ENCODE data around the gene NFIC.

Gene NFIC

DNA sequence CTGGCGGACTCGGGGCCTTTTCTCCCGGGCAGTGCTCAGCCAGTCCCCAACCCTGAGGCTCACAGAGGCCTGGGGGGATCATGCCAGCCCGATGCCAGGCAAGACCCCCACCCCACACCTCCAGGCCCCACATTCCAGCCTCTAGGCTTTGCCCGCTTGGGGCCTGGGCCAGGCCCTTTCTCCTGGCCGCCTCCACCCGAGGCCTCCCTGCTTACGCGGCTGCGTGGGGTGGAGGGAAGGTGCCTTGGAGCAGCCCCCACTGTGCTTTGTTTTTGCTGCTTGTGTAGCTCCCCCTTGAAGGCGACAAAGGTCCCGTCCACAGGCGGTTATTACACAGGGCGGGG is 75.6 kb downstream of the NFIC start:
- no peaks in the 10 kb centered on the region for H3K27me3 ChIP-seq (ENCODE audit: insufficient read depth, low read length, poor library complexity, severe bottlenecking)

DNA sequence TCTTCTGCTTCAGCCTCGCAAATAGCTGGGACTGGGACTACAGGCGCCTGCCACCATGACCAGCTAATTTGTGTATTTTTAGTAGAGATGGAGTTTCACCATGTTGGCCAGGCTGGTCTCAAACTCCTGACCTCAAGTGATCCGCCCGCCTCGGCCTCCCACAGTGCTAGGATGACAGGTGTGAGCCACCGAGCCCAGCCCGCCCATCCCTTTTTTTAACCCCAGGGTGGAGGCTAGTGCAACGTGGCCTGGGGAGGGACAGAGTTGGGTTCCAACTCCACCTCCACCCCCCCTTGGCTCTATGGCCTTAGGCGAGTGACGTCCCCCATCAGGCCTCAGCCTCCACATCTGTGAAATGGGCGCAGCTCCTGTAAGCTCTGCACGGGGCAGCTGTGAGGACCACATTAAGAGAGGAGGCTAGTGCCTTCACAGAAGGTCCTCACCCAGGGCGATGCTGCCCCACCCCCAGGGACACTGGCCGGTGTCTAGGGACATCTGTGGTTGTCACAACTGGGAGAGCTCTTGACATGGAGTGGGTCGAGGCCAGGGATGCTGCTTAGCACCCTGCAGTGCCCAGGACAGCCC is 76.2 kb downstream of the NFIC start:
- no peak overlapping the region for H3K4me3 ChIP-seq (ENCODE audit: low read length, poor library complexity, severe bottlenecking)
- H2AFZ ChIP-seq (ENCODE audit: low read length): no peak overlapping the region
- H3K9ac ChIP-seq (ENCODE audit: low read depth, low read length, poor library complexity, severe bottlenecking): no peak overlapping the region
- no peaks in the 10 kb centered on the region for H3K9me2 ChIP-seq (replicated peaks; ENCODE audit: low read depth, low read length)
- H3F3A ChIP-seq (ENCODE audit: low read depth): no peaks in the 10 kb centered on the region
- no peaks in the 10 kb centered on the region for H3K4me1 ChIP-seq (ENCODE audit: insufficient read depth, low read length, poor library complexity, severe bottlenecking)
- H4K20me1 ChIP-seq (ENCODE audit: insufficient read depth, low read length, poor library complexity, severe bottlenecking): no peaks in the 10 kb centered on the region
- peaks cover 38% of the 10 kb centered on the region; the same call in 1 of the 2 replicates for H3K36me3 ChIP-seq (ENCODE audit: insufficient read depth, low read length)
- no peak for TF ChIP-seq EZH2phosphoT487 (IDR thresholded peaks at IDR 0.05; ENCODE audit: borderline replicate concordance)
- TF ChIP-seq, protein P1, sequence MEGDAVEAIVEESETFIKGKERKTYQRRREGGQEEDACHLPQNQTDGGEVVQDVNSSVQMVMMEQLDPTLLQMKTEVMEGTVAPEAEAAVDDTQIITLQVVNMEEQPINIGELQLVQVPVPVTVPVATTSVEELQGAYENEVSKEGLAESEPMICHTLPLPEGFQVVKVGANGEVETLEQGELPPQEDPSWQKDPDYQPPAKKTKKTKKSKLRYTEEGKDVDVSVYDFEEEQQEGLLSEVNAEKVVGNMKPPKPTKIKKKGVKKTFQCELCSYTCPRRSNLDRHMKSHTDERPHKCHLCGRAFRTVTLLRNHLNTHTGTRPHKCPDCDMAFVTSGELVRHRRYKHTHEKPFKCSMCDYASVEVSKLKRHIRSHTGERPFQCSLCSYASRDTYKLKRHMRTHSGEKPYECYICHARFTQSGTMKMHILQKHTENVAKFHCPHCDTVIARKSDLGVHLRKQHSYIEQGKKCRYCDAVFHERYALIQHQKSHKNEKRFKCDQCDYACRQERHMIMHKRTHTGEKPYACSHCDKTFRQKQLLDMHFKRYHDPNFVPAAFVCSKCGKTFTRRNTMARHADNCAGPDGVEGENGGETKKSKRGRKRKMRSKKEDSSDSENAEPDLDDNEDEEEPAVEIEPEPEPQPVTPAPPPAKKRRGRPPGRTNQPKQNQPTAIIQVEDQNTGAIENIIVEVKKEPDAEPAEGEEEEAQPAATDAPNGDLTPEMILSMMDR (conservative IDR thresholded peaks at IDR 0.05; ENCODE audit: low read length): no peak
- H3K79me2 ChIP-seq (ENCODE audit: insufficient read depth, low read length): no peaks in the 10 kb centered on the region; the same call in 1 of the 2 replicates
- no peaks in the 10 kb centered on the region for H3K9me3 ChIP-seq (ENCODE audit: insufficient read depth, low read depth, low read length)
- no peaks in the 10 kb centered on the region for H3K27me3 ChIP-seq (ENCODE audit: insufficient read depth, low read length, poor library complexity, severe bottlenecking)
- H3K4me2 ChIP-seq (ENCODE audit: low read depth, low read length, poor library complexity, severe bottlenecking): no peak overlapping the region

More for the DNA sequence above, 75.6 kb downstream of the NFIC start:
- H2AFZ ChIP-seq (ENCODE audit: low read length): no peak overlapping the region
- H3K9me2 ChIP-seq (replicated peaks; ENCODE audit: low read depth, low read length): no peaks in the 10 kb centered on the region
- H3K79me2 ChIP-seq (ENCODE audit: insufficient read depth, low read length): no peaks in the 10 kb centered on the region; the same call in 1 of the 2 replicates
- H3F3A ChIP-seq (ENCODE audit: low read depth): no peaks in the 10 kb centered on the region
- TF ChIP-seq EZH2phosphoT487 (IDR thresholded peaks at IDR 0.05; ENCODE audit: borderline replicate concordance): no peak
- TF ChIP-seq, protein P1 (conservative IDR thresholded peaks at IDR 0.05; ENCODE audit: low read length): no peak
- H3K36me3 ChIP-seq (ENCODE audit: insufficient read depth, low read length): peaks cover 38% of the 10 kb centered on the region; the same call in 1 of the 2 replicates
- no peaks in the 10 kb centered on the region for H3K4me1 ChIP-seq (ENCODE audit: insufficient read depth, low read length, poor library complexity, severe bottlenecking)
- H3K4me3 ChIP-seq (ENCODE audit: low read length, poor library complexity, severe bottlenecking): no peak overlapping the region
- no peaks in the 10 kb centered on the region for H4K20me1 ChIP-seq (ENCODE audit: insufficient read depth, low read length, poor library complexity, severe bottlenecking)
- no peaks in the 10 kb centered on the region for H3K9me3 ChIP-seq (ENCODE audit: insufficient read depth, low read depth, low read length)
- H3K4me2 ChIP-seq (ENCODE audit: low read depth, low read length, poor library complexity, severe bottlenecking): no peak overlapping the region
- no peak overlapping the region for H3K9ac ChIP-seq (ENCODE audit: low read depth, low read length, poor library complexity, severe bottlenecking)

DNA sequence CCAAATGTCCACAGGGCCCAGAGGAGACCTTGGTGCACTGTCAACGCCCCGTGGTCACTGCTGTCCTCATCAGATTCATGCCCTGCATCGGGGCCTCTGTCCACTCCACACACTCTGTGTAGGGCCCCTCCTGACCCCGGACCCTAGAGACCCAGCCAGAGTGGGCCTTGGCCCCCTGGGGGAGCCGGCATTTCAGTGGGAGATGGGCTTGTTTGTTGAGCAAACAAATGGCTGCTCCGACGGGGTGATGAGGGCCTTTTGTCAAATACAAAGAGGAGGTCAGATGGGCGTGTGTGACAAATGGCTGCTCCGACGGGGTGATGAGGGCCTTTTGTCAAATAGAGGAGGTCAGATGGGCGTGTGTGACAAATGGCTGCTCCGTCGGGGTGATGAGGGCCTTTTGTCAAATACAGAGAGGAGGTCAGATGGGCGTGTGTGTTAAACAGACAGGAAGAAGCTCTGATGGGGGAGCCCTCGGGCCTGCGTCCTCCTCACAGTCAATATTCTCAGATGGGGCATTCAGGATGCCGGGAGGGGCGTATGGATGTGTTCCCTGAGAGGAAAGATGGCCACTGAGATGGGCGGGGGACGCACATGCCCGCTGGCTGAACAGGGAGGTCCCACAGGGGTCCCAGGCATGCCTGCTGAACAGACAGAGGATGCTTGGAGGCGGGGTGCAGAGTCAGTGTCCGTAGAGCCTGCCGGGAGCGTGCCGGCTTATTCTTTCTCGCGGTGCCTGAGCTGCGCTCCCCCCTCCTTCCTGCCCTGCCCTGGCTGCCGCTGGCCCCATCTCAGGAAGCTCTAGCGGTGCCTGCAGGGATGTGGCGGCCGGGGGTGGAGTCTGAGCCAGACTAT is 77.7 kb downstream of the NFIC start:
- Histone ChIP-seq H2AFZ (ENCODE audit: low read length) (no peak overlapping the region), H3K79me2 (ENCODE audit: insufficient read depth, low read length) (no peaks in the 10 kb centered on the region; the same call in 1 of the 2 replicates), H3K4me2 (ENCODE audit: low read depth, low read length, poor library complexity, severe bottlenecking) (no peak overlapping the region), H3K4me1 (ENCODE audit: insufficient read depth, low read length, poor library complexity, severe bottlenecking) (no peaks in the 10 kb centered on the region), H3K27me3 (ENCODE audit: insufficient read depth, low read length, poor library complexity, severe bottlenecking) (no peaks in the 10 kb centered on the region), H3K4me3 (ENCODE audit: low read length, poor library complexity, severe bottlenecking) (no peak overlapping the region), H3K9me3 (ENCODE audit: insufficient read depth, low read depth, low read length) (no peaks in the 10 kb centered on the region), H3K9me2 (replicated peaks; ENCODE audit: low read depth, low read length) (no peaks in the 10 kb centered on the region), H3K36me3 (ENCODE audit: insufficient read depth, low read length) (peaks cover 40% of the 10 kb centered on the region; the same call in 1 of the 2 replicates), H4K20me1 (ENCODE audit: insufficient read depth, low read length, poor library complexity, severe bottlenecking) (no peaks in the 10 kb centered on the region), H3F3A (ENCODE audit: low read depth) (no peaks in the 10 kb centered on the region), H3K9ac (ENCODE audit: low read depth, low read length, poor library complexity, severe bottlenecking) (no peak overlapping the region)
- TF ChIP-seq, protein P1 (conservative IDR thresholded peaks at IDR 0.05; ENCODE audit: low read length): no peak
- no peak for TF ChIP-seq EZH2phosphoT487 (IDR thresholded peaks at IDR 0.05; ENCODE audit: borderline replicate concordance)

All from Loucy (cell line).